Astrocyte of the cerebellum (primary cell): ENCODE measurements around the gene PYY.

Experiments
- DNase-seq: peaks from one replicate; pipeline ENCODE4 v3.0.0-alpha.2; 2011; ENCODE audit warnings: low read depth
- H3K4me3 ChIP-seq: 2 replicates; pipeline ENCODE4 v1.5.1; 2011; ENCODE audit warnings: mild to moderate bottlenecking, low read depth, low read length, moderate library complexity
- CTCF ChIP-seq: IDR thresholded peaks from 2 replicates; pipeline ENCODE4 v1.5.1; 2012; ENCODE audit warnings: low read length, low read depth, moderate library complexity, mild to moderate bottlenecking; ENCODE audit errors: missing control alignments
- in situ Hi-C: cut with HindIII; loops from 2 replicates; pipeline ENCODE4 v1.10.0; 2017; ENCODE audit warnings: low sequenced_read_pairs

Gene PYY

GRCh38 chr17:43905985-43906852 is 47.5 kb downstream of the PYY start:
- TF ChIP-seq CTCF: no peak
- no peak for DNase-seq
- H3K4me3 ChIP-seq: peak overlapping the region; percentile 72
- in situ Hi-C loops: no loop called here

- in situ Hi-C loops: no loop called here
These were observed 48.2 kb downstream of the PYY start for GRCh38 chr17:43905400-43905984.

More at GRCh38 chr17:43905400-43905984, 48.2 kb downstream of the PYY start:
- DNase-seq: no peak
- no peak for TF ChIP-seq CTCF
- H3K4me3 ChIP-seq: no peak overlapping the region
